Measurements from ENCODE around the gene TNK2.
"Not testable (repeated sequence)": the region's sequence is repeated elsewhere in the genome, so short reads cannot be mapped to it uniquely, and the experiment has no call there.

Gene TNK2

DNA sequence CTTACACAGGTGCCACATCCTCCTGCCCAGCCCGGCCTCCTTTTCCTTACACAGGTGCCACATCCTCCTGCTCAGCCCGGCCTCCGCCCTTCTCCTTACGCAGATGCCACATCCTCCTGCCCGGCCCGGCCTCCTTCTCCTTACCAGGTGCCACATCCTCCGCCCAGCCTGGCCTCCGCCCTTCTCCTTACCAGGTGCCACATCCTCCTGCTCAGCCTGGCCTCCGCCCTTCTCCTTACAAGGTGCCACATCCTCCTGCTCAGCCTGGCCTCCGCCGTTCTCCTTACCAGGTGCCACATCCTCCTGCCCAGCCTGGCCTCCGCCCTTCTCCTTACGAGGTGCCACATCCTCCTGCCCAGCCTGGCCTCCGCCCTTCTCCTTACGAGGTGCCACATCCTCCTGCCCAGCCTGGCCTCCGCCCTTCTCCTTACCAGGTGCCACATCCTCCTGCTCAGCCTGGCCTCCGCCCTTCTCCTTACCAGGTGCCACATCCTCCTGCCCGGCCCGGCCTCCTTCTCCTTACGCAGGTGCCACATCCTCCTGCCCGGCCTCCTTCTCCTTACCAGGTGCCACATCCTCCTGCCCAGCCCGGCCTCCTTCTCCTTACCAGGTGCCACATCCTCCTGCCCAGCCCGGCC is 92.0 kb downstream of the TNK2 start:
- not testable (repeated sequence) for DNase-seq

GRCh38 chr3:195815169-195815771 is 93.1 kb downstream of the TNK2 start:
- no peak for DNase-seq

DNA sequence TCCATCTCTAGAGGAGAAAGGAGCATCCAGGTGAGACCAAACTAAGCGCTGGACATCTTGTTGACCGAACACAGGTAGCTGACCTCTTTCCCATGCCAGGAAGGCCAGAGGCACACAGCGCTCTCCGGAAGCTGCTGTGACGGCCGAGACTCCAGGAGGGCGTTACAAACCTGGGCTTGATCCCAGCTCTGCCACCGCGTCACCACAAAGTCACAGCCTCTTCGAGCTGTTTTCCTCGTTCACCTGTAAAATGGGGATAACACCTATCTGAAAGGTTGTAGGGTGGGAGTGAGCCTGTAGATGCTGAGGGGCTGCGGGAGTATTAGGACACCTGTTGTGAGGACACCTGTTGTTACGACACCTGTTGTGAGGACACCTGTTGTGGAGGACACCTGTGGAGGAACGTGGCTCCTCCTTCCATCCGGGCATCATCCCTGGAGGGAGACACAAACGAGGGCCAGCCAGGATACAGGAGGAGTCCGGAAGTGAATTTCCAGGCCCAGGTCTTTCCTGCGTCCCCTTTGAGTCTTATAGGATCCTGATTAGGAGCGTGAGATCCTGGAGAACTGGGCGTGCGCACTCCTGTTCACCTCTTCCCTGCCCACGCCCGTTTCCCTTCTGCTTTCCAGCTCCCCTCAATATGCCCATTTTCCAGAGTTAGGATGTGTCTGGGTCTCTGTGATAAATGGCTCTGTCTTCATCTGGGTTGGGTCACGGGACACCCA is 94.3 kb downstream of the TNK2 start:
- no peak for DNase-seq
